HG03025 (cell line): Measurements from ENCODE around the gene RERE.

Source experiments
- ATAC-seq: cut with Tn5 transposase; IDR thresholded peaks from one replicate; pipeline ENCODE4 v1.9.1; 2021; ENCODE audit warnings: mild to moderate bottlenecking, moderate library complexity; ENCODE audit not compliant: unreplicated experiment, low FRiP score

RERE gene

GRCh38 chr1:8562881-8563865 is 254.3 kb downstream of the RERE start:
- ATAC-seq, result no peak

GRCh38 chr1:8562222-8562621 is 255.2 kb downstream of the RERE start:
- no peak for ATAC-seq

GRCh38 chr1:8560611-8561544 is 256.6 kb downstream of the RERE start:
- no peak for ATAC-seq

GRCh38 chr1:8560035-8560434 is 257.4 kb downstream of the RERE start:
- ATAC-seq, result no peak

GRCh38 chr1:8555582-8555981 is 261.9 kb downstream of the RERE start:
- ATAC-seq, result no peak

GRCh38 chr1:8554956-8555534 is 262.4 kb downstream of the RERE start:
- no peak for ATAC-seq

GRCh38 chr1:8552820-8553397 is 264.5 kb downstream of the RERE start:
- ATAC-seq, result no peak

- ATAC-seq, result no peak
Measured at GRCh38 chr1:8551613-8552489, 265.6 kb downstream of the RERE start.

- no peak for ATAC-seq
Measured at GRCh38 chr1:8551057-8551456, 266.4 kb downstream of the RERE start.

GRCh38 chr1:8547791-8548190 is 269.6 kb downstream of the RERE start:
- ATAC-seq, result no peak

GRCh38 chr1:8545078-8545477 is 272.4 kb downstream of the RERE start:
- ATAC-seq, result no peak

- ATAC-seq, result no peak
Measured at GRCh38 chr1:8544644-8545043, 272.8 kb downstream of the RERE start.

GRCh38 chr1:8543965-8544364 is 273.5 kb downstream of the RERE start:
- no peak for ATAC-seq

- no peak for ATAC-seq
Measured at GRCh38 chr1:8541961-8542521, 275.4 kb downstream of the RERE start.

GRCh38 chr1:8540971-8541370 is 276.5 kb downstream of the RERE start:
- ATAC-seq, result no peak

GRCh38 chr1:8540261-8540941 is 277.0 kb downstream of the RERE start:
- ATAC-seq, result no peak

- no peak for ATAC-seq
Measured at GRCh38 chr1:8539683-8540082, 277.8 kb downstream of the RERE start.

- ATAC-seq, result no peak
Measured at GRCh38 chr1:8538502-8538901, 278.9 kb downstream of the RERE start.

GRCh38 chr1:8537991-8538390 is 279.4 kb downstream of the RERE start:
- ATAC-seq, result no peak
